Measurements from ENCODE around the gene PCDH7.

- TF ChIP-seq TAF1 (IDR thresholded peaks at IDR 0.05; ENCODE audit: borderline replicate concordance, insufficient read depth, low read length) (no peak), FOXP2 (optimal IDR thresholded peaks at IDR 0.05; ENCODE audit: borderline replicate concordance, extremely low read depth, extremely low read length, insufficient read depth) (no peak), POLR2AphosphoS5 (IDR thresholded peaks at IDR 0.05; ENCODE audit: low read depth, low read length) (no peak)
These were observed 47.1 kb downstream of the PCDH7 start for GRCh38 chr4:30767147-30767845.

Data from PFSK-1 (cell line).